Neuronal stem cell (in vitro differentiated cells): Measurements from ENCODE around the gene STARD10.

Experiments
- DNase-seq: peaks from one replicate; pipeline ENCODE4 v3.0.0-alpha.2; 2013; ENCODE audit warnings: low spot score
- H2AFZ ChIP-seq: one replicate; pipeline ENCODE4 v1.6.1; 2013; ENCODE audit warnings: mild to moderate bottlenecking, low read length, inconsistent platforms
- H2AK5ac ChIP-seq: 2 replicates; pipeline ENCODE4 v1.6.1; 2013; ENCODE audit warnings: low read depth, mild to moderate bottlenecking, inconsistent platforms, low read length, moderate library complexity, mixed read lengths
- H2BK120ac ChIP-seq: 2 replicates; pipeline ENCODE4 v1.6.1; 2013; ENCODE audit warnings: low read depth, mild to moderate bottlenecking, inconsistent platforms, low read length, moderate library complexity, mixed read lengths
- H2BK12ac ChIP-seq: one replicate; pipeline ENCODE4 v1.6.1; 2013; ENCODE audit warnings: low read length, inconsistent platforms
- H2BK15ac ChIP-seq: 2 replicates; pipeline ENCODE4 v1.6.1; 2013; ENCODE audit warnings: mild to moderate bottlenecking, low read length, inconsistent platforms, mixed read lengths
- H2BK5ac ChIP-seq: one replicate; pipeline ENCODE4 v1.6.1; 2013; ENCODE audit warnings: inconsistent platforms, mild to moderate bottlenecking, low read length, moderate library complexity
- H3K14ac ChIP-seq: one replicate; pipeline ENCODE4 v1.6.1; 2013; ENCODE audit warnings: low read length, inconsistent platforms
- H3K18ac ChIP-seq: 2 replicates; pipeline ENCODE4 v1.6.1; 2013; ENCODE audit warnings: low read length, inconsistent platforms
- H3K23ac ChIP-seq: 2 replicates; pipeline ENCODE4 v1.6.1; 2013; ENCODE audit warnings: low read depth, mild to moderate bottlenecking, mixed read lengths, low read length, inconsistent platforms; ENCODE audit not compliant: poor library complexity
- H3K27ac ChIP-seq: replicated peaks from 3 replicates; pipeline ENCODE4 v1.5.1; 2013; ENCODE audit warnings: low read length, inconsistent platforms
- H3K27me3 ChIP-seq, 3 experiments: 2 replicates each; pipeline ENCODE4 v1.6.1; 2013; ENCODE audit warnings: low read length in 3 of 3, mild to moderate bottlenecking in 2 of 3, inconsistent platforms in 1 of 3, low read depth in 1 of 3, mixed read lengths in 1 of 3, moderate library complexity in 1 of 3; ENCODE audit not compliant: control insufficient read depth in 3 of 3, insufficient read depth in 3 of 3
- H3K36me3 ChIP-seq, 2 donors: replicated peaks in 1 of 2; 2 replicates each; pipeline ENCODE4 v1.6.1; 2013; ENCODE audit warnings: low read length in 2 of 2; ENCODE audit not compliant: control insufficient read depth in 2 of 2, insufficient read depth in 2 of 2
- H3K4ac ChIP-seq: 2 replicates; pipeline ENCODE4 v1.6.1; 2013; ENCODE audit warnings: inconsistent platforms, mild to moderate bottlenecking, low read length, moderate library complexity
- H3K4me1 ChIP-seq, 2 donors: 1 replicate in 1 of 2; 2 replicates in 1 of 2; pipeline ENCODE4 v1.6.1; 2013; ENCODE audit warnings: low read length in 2 of 2, low read depth in 1 of 2; ENCODE audit not compliant: control insufficient read depth in 2 of 2, insufficient read depth in 1 of 2
- H3K4me2 ChIP-seq: one replicate; pipeline ENCODE4 v1.6.1; 2013; ENCODE audit warnings: mild to moderate bottlenecking, low read length, inconsistent platforms; ENCODE audit not compliant: insufficient read depth, poor library complexity, severe bottlenecking
- H3K4me3 ChIP-seq, 2 donors: 2 replicates each; pipeline ENCODE4 v1.5.1; 2013; ENCODE audit warnings: low read length in 2 of 2, mild to moderate bottlenecking in 2 of 2, inconsistent platforms in 1 of 2, moderate library complexity in 1 of 2
- H3K79me1 ChIP-seq: one replicate; pipeline ENCODE4 v1.6.1; 2013; ENCODE audit warnings: low read depth, mild to moderate bottlenecking, inconsistent platforms, low read length, moderate library complexity
- H3K9ac ChIP-seq: one replicate; pipeline ENCODE4 v1.6.1; 2013; ENCODE audit warnings: mild to moderate bottlenecking, low read depth, low read length, inconsistent platforms; ENCODE audit not compliant: poor library complexity
- H3K9me3 ChIP-seq, 2 donors: replicated peaks in 1 of 2; 2 replicates each; pipeline versions ENCODE3 to v1.6.1; 2013; ENCODE audit warnings: low read length in 2 of 2, mild to moderate bottlenecking in 2 of 2, inconsistent platforms in 1 of 2, low read depth in 1 of 2, mixed read lengths in 1 of 2, moderate library complexity in 1 of 2; ENCODE audit not compliant: control insufficient read depth in 2 of 2, insufficient read depth in 1 of 2
- H4K8ac ChIP-seq: one replicate; pipeline ENCODE4 v1.6.1; 2013; ENCODE audit warnings: low read depth, mild to moderate bottlenecking, inconsistent platforms, low read length, moderate library complexity
- H4K91ac ChIP-seq: one replicate; pipeline ENCODE4 v1.6.1; 2013; ENCODE audit warnings: low read length, low read depth, mild to moderate bottlenecking, inconsistent platforms; ENCODE audit not compliant: poor library complexity
- WGBS, 2 donors: extraction: QIAGEN DNeasy Blood & Tissue Kit; methylation state at CpG; one replicate each; pipeline ENCODE4 v1.1.7; 2013; ENCODE audit warnings: missing lambda C conversion rate in 2 of 2, mixed read lengths in 1 of 2; ENCODE audit not compliant: insufficient read length in 2 of 2, insufficient replicate concordance in 1 of 2; ENCODE audit errors: extremely low coverage in 2 of 2; 5-methylcytosine and 5-hydroxymethylcytosine counted together

The STARD10 gene

DNA sequence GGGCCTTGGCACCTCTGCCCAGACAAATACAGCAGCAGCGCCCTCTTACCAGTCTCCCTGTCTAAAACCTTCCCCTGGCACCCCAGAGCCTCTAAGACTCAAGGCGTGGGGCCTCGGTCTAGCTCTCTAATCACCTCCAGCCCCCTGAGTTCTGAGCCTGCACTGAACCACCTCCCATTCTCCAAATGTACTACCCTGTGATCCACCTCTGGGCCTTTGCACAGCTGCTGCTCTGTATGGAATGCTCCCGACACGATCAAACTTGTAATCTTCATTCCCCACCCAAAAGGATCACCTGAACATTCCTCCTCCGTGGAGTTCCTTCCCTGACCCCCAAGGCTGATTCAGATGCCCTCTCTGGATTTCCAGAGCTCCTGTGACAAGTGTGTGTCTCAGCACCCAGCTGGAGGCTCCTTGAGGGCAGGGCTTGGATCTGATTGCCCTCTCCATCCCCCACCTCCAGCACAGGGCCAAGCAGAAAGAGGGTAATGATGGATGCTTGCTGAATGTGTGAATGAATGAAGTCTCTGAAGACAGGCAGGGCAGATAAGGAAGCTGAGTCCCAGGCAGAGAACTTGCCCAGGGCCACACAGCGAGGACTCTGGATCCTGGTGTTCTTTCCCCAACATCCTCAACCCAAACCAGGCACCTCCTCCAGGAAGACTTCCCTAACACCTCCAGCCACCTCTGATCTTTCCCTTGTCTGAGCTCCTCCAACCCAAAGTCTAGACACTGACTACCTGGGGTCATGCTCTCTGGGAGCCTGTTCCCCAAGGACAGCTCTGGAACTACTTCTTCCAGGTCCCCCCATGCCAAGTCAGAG lies 18.3 kb downstream of the STARD10 start:
- Histone ChIP-seq H3K4me2 (no peak overlapping the region), H4K8ac (no peak overlapping the region), H3K27me3 (peaks cover 0 to 10% (median 5%) of the 10 kb centered on the region in 3 experiments), H3K4ac (no peak overlapping the region), H3K36me3 (no peaks in the 10 kb centered on the region), H2BK15ac (no peak overlapping the region), H2AK5ac (no peak overlapping the region), H3K18ac (no peak overlapping the region), H3K4me1 (peaks cover 7 to 16% of the 10 kb centered on the region in 2 donors), H2BK120ac (no peak overlapping the region), H3K79me1 (no peaks in the 10 kb centered on the region), H3K9me3 (no peaks in the 10 kb centered on the region), H2AFZ (no peak overlapping the region), H2BK5ac (no peak overlapping the region), H3K9ac (peak overlapping the region; percentile 1), H3K23ac (no peak overlapping the region), H3K27ac (no peak overlapping the region), H2BK12ac (no peak overlapping the region), H3K14ac (no peak overlapping the region), H3K4me3 (no peak overlapping the region), H4K91ac (no peak overlapping the region)
- no peak for DNase-seq
- no CpG with 5 or more reads among the region's 7 CpGs for WGBS, 2 donors

DNA sequence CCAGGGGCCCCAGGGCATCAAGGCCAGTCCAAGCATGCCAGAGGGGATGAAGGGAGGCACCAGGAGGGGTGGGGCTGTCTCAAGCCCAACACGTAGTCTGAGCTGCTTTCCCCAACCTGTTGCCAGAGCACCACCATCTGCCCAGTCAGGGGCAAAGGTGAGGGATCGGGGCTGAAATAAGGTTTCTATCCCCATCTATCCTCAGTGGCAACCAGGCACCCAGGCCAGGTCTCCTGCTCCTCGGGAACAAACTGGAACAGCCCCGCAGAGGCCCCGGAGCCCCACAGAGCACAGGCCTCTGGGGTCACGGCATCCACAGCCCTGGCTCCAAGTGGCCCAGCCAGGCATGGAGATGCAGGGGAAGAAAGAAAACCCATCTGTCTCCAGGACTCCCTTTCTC lies 19.3 kb downstream of the STARD10 start:
- Histone ChIP-seq H3K14ac (peak overlapping the region; percentile 28), H2BK12ac (no peak overlapping the region), H3K27me3 (peaks cover 0 to under 1% (median 0%) of the 10 kb centered on the region in 3 experiments), H3K4me3 (no peak overlapping the region), H3K4ac (no peak overlapping the region), H2AK5ac (no peak overlapping the region), H3K4me1 (peaks cover 7 to 12% of the 10 kb centered on the region in 2 donors), H3K9me3 (no peaks in the 10 kb centered on the region), H3K79me1 (no peaks in the 10 kb centered on the region), H2BK5ac (no peak overlapping the region), H2BK120ac (no peak overlapping the region), H3K9ac (no peak overlapping the region), H3K23ac (no peak overlapping the region), H3K36me3 (no peaks in the 10 kb centered on the region), H4K8ac (no peak overlapping the region), H2AFZ (no peak overlapping the region), H3K18ac (no peak overlapping the region), H4K91ac (no peak overlapping the region), H3K27ac (no peak overlapping the region), H3K4me2 (no peak overlapping the region), H2BK15ac (no peak overlapping the region)
- WGBS, 2 donors, result no CpG with 5 or more reads among the region's 6 CpGs
- no peak for DNase-seq

DNA sequence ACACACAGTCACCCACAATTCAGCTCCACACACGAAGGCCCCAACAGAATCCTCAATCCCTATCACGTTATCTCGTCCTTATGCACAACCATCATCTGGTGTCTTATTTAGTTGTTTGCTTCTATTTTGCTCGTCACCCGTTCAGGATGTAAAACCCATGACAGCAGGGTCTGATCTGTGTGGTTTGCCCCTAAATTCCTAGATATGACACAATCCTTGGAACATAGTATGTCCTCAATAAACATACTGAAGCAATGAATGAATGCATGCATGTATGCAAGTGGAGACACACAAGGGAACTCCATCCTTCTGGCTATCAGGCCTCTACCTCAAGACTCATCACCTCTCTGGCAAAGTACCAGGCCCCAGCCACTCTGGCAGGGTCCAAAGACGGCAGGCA lies 20.2 kb downstream of the STARD10 start:
- Histone ChIP-seq H3K79me1 (no peaks in the 10 kb centered on the region), H3K27ac (no peak overlapping the region), H3K4me2 (no peak overlapping the region), H2BK12ac (no peak overlapping the region), H2AK5ac (peak overlapping the region; percentile 73), H3K14ac (no peak overlapping the region), H3K18ac (no peak overlapping the region), H3K4ac (no peak overlapping the region), H3K23ac (no peak overlapping the region), H2BK120ac (no peak overlapping the region), H2BK15ac (no peak overlapping the region), H3K27me3 (no peaks in the 10 kb centered on the region), H3K36me3 (no peaks in the 10 kb centered on the region), H2BK5ac (no peak overlapping the region), H4K8ac (no peak overlapping the region), H4K91ac (no peak overlapping the region), H3K9me3 (no peaks in the 10 kb centered on the region), H3K4me3 (no peak overlapping the region), H2AFZ (peak overlapping the region; percentile 56), H3K4me1 (peaks cover 8 to 12% of the 10 kb centered on the region in 2 donors), H3K9ac (no peak overlapping the region)
- no peak for DNase-seq
- no CpG with 5 or more reads among the region's 6 CpGs for WGBS, 2 donors

GRCh38 chr11:72773291-72773690 lies 20.6 kb downstream of the STARD10 start:
- H3K79me1 ChIP-seq, result no peaks in the 10 kb centered on the region
- no peak overlapping the region for H2BK120ac ChIP-seq
- no peaks in the 10 kb centered on the region for H3K36me3 ChIP-seq
- no peaks in the 10 kb centered on the region for H3K27me3 ChIP-seq
- H2AFZ ChIP-seq, result peak overlapping the region; percentile 56
- peaks cover 11 to 12% of the 10 kb centered on the region in 2 donors for H3K4me1 ChIP-seq
- no peak overlapping the region for H2BK15ac ChIP-seq
- H3K9ac ChIP-seq, result peak overlapping the region; percentile 17
- H3K14ac ChIP-seq, result no peak overlapping the region
- H3K4ac ChIP-seq, result no peak overlapping the region
- no CpG with 5 or more reads among the region's 5 CpGs for WGBS, 2 donors
- H2AK5ac ChIP-seq, result peak overlapping the region; percentile 73
- no peak overlapping the region for H3K4me2 ChIP-seq
- H3K4me3 ChIP-seq, result no peak overlapping the region
- H2BK12ac ChIP-seq, result no peak overlapping the region
- no peak overlapping the region for H3K18ac ChIP-seq
- H2BK5ac ChIP-seq, result no peak overlapping the region
- H3K23ac ChIP-seq, result no peak overlapping the region
- no peak overlapping the region for H4K8ac ChIP-seq
- no peak overlapping the region for H4K91ac ChIP-seq
- no peak overlapping the region for H3K27ac ChIP-seq
- H3K9me3 ChIP-seq, result no peaks in the 10 kb centered on the region
- no peak for DNase-seq
